ENCODE measurements around the gene MRPL48.
"Not testable (repeated sequence)": the region's sequence is repeated elsewhere in the genome, so short reads cannot be mapped to it uniquely, and the experiment has no call there.

The MRPL48 gene

DNA sequence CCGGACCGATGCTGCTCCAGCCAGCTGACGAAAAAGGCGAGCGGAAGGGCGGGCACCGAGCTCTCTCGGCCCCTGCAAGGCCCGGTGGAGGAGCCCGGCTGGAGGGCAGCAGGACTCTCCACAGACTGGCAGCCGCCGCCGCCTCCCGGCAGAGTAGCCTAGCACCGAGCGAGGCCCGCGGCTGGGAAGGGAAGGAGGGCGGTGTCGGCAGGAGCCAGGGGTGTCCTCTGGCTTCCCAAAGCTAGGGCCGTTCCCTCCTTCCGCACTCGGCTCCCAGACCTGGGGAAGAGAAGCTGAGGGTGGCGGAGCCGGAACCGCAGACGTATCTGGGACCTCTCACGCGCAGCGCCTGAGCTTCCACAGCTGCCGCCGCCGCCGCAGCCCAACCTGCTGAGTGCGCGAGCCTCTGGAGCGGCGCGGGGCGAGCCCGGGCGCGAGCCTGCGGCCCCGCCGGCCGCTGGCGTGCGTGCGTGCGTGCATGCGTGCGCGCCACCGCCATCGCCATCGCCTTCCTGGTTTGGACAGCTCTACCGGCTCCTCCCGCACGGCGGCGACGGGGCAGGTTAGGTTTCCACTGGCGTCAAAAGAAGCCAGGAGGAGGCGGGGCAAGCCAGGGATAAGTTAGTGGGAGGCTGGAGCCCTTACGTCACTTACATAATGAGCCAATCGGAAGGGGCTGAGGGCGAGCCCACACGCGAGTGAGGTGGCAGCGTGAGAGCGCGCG is 26.8 kb upstream of the MRPL48 start, which contains the start of gene RAB6A:
Gene RAB6A (minus strand): TSS at position 396 of the 724 bp plus-strand sequence. CDS start 439 bp downstream, outside the sequence.
- peak within 1 kb of the TSS; percentile 76 for H3K27ac ChIP-seq

DNA sequence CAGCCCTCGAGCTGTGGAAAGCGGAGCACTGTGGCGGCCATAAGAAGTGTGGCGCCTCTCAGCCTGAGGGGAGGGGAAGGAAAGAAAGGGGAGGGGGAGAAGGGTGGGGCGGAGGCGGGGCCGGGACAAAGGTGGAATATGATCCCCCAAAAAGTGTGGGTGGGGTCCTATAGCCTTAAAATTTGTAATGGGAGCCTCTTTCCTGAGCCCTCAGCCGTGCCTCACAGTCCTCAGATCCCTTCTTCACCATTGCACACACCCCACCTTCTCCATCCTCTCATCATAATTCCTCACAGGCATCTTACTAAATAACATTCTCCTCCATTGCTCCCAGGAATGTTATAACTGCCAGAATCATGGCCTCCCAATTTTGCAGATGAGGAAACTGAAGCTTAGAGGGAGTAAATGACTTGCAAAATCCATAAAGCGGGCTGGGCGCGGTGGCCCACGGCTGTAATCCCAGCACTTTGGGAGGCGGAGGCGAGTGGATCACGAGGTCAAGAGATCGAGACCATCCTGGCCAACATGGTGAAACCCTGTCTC is 26.2 kb upstream of the MRPL48 start:
- peak overlapping the region; percentile 13 for H3K27ac ChIP-seq
- no peak for DNase-seq
- no peaks in the 10 kb centered on the region for H3K27me3 ChIP-seq (ENCODE audit: insufficient read depth, low read depth, severe bottlenecking)
- TF ChIP-seq, protein P1, sequence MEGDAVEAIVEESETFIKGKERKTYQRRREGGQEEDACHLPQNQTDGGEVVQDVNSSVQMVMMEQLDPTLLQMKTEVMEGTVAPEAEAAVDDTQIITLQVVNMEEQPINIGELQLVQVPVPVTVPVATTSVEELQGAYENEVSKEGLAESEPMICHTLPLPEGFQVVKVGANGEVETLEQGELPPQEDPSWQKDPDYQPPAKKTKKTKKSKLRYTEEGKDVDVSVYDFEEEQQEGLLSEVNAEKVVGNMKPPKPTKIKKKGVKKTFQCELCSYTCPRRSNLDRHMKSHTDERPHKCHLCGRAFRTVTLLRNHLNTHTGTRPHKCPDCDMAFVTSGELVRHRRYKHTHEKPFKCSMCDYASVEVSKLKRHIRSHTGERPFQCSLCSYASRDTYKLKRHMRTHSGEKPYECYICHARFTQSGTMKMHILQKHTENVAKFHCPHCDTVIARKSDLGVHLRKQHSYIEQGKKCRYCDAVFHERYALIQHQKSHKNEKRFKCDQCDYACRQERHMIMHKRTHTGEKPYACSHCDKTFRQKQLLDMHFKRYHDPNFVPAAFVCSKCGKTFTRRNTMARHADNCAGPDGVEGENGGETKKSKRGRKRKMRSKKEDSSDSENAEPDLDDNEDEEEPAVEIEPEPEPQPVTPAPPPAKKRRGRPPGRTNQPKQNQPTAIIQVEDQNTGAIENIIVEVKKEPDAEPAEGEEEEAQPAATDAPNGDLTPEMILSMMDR (IDR thresholded peaks at IDR 0.05; ENCODE audit: low read depth, low read length) = no peak
- H3K36me3 ChIP-seq = no peaks in the 10 kb centered on the region; the same call in 1 of the 2 replicates
- no peaks in the 10 kb centered on the region for H3K9me3 ChIP-seq (ENCODE audit: severe bottlenecking)
- H3K4me3 ChIP-seq (ENCODE audit: low read depth, low read length) = peak overlapping the region; percentile 41

More for the DNA sequence above, 26.8 kb upstream of the MRPL48 start, which contains the start of gene RAB6A:
- Histone ChIP-seq H3K9me3 (ENCODE audit: severe bottlenecking) (no peaks in the 10 kb centered on the region), H3K27me3 (ENCODE audit: insufficient read depth, low read depth, severe bottlenecking) (no peaks in the 10 kb centered on the region), H3K36me3 (no peaks in the 10 kb centered on the region; the same call in 1 of the 2 replicates), H3K4me3 (ENCODE audit: low read depth, low read length) (peak within 1 kb of the TSS; percentile 85)
- TF ChIP-seq, protein P1 (IDR thresholded peaks at IDR 0.05; ENCODE audit: low read depth, low read length) = 0 out of 2 replicates have a peak, but pooled peaks have one; percentile 32
- peak; percentile 100 for DNase-seq

DNA sequence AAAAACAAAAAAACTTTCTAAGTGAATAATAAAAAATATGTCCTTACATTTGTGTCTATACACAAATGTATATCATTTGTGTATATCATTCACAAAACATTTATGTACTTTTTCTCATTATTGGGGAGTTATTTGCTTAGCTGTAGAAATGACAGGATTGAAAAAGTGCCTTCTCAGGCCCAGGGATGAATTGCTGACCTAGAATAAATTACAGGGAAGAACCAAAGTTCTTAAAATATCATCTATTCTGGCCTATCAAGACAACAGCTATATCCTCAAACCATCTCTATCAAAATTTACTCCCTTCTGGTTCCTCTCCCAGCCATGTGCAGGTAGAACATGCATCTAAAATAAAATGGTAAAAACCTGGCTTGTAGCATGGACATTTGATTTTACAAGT is 24.9 kb upstream of the MRPL48 start:
- Histone ChIP-seq H3K9me3 (ENCODE audit: severe bottlenecking) (no peaks in the 10 kb centered on the region), H3K27ac (no peak overlapping the region), H3K4me3 (ENCODE audit: low read depth, low read length) (no peak overlapping the region), H3K36me3 (no peaks in the 10 kb centered on the region; the same call in 1 of the 2 replicates), H3K27me3 (ENCODE audit: insufficient read depth, low read depth, severe bottlenecking) (no peaks in the 10 kb centered on the region)
- TF ChIP-seq, protein P1 (IDR thresholded peaks at IDR 0.05; ENCODE audit: low read depth, low read length) = no peak
- DNase-seq = no peak

DNA sequence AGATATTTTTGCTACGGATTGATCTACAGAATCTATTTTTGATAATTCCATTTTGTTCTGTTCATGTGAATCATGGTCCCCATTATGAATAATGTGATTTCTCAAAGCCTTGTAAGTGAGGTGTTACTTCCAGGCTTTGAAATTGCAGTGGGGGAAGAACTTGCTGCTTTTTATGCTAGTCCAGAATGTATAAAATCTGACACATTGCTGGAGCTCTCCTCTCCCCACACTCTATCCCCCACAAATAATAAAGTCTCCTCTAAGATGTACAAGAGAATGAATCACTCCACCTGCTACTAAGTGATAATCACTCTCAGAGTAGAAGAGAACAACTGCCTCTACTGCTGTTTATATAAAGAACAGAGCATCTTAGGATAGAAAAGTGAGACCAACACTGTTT is 20.9 kb upstream of the MRPL48 start:
- Histone ChIP-seq H3K4me3 (ENCODE audit: low read depth, low read length) (no peak overlapping the region), H3K27ac (no peak overlapping the region), H3K36me3 (no peaks in the 10 kb centered on the region), H3K9me3 (ENCODE audit: severe bottlenecking) (no peaks in the 10 kb centered on the region), H3K27me3 (ENCODE audit: insufficient read depth, low read depth, severe bottlenecking) (no peaks in the 10 kb centered on the region)
- TF ChIP-seq, protein P1 (IDR thresholded peaks at IDR 0.05; ENCODE audit: low read depth, low read length) = no peak
- no peak for DNase-seq

DNA sequence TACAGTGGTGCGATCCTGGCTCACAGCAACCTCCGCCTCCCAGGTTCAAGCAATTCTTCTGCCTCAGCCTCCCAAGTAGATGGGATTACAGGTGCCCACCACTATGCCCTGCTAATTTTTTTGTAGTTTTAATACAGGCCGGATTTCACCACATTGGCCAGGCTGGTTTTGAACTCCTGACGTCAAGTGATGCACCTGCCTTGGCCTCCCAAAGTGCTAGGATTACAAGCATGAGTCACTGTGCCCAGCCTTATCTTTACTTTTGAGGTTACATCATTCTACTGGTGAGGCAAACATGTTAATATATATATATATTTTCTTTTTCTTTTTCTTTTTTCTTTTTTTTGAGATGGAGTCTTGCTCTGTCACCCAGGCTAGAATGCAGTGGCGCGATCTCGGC is 16.9 kb upstream of the MRPL48 start:
- DNase-seq; H3K36me3 ChIP-seq; H3K27me3 ChIP-seq (ENCODE audit: insufficient read depth, low read depth, severe bottlenecking); H3K27ac ChIP-seq; H3K9me3 ChIP-seq (ENCODE audit: severe bottlenecking); H3K4me3 ChIP-seq (ENCODE audit: low read depth, low read length): not testable (repeated sequence)

DNA sequence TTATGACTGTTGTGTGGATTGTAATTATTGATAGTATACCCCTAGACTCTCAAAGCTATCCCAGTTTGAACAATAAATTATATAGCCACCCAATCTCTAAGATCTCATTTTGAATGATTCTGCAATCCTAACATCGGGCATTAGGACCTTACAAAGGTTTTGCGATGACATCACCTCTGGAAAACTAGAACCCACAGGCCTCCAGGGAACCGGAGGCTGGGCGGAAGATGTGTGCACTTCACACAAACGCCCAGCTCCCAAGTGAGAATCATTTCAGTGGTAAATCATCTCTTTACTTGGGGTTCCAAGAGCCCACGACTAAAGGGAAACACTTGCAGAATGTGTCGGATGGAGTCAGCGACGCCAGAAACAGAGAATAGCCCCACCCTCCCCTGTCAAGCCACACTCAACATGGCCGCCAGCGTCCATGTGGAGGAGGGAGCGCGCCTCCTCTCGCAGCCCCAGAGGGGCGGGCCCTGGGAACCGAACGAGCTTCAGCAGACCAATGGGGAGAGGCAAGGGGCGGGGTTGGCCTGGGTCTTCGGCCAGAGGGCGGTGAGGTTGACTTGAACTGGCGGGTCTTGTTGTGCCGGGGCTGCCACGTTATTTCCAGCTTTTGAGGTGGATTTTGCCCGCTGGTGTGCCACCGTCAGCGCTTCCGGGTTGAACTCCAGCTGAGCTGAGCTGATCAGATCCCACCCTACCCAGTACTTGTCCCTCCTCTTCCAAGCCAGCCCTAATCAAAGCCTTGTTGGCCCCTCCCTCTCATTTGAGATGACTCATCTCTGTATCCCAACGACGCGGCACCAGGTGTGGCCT is 8.4 kb upstream of the MRPL48 start:
- Histone ChIP-seq H3K27ac (peak overlapping the region; percentile 84), H3K9me3 (ENCODE audit: severe bottlenecking) (no peaks in the 10 kb centered on the region), H3K36me3 (no peaks in the 10 kb centered on the region), H3K4me3 (ENCODE audit: low read depth, low read length) (peak overlapping the region; percentile 61), H3K27me3 (ENCODE audit: insufficient read depth, low read depth, severe bottlenecking) (no peaks in the 10 kb centered on the region)
- peak; percentile 99 for DNase-seq
- TF ChIP-seq, protein P1 (IDR thresholded peaks at IDR 0.05; ENCODE audit: low read depth, low read length) = no peak

Measured in WERI-Rb-1 (cell line).